Measurements from ENCODE around the gene FBXW12. TPM values are rescaled to one million over a fixed set of nuclear protein-coding genes. Genes with fewer than 3 reads are reported as not detected.

Gene FBXW12
- total RNA-seq, 1 experiment from 2014 or later: 2.0 TPM

GRCh38 chr3:48399387-48400172 lies 27.6 kb downstream of the FBXW12 start (continued):
- TF ChIP-seq ATF3 (CRISPR knock-in tag; conservative IDR thresholded peaks at IDR 0.05): no peak

GRCh38 chr3:48400824-48401433 lies 28.9 kb downstream of the FBXW12 start:
- ATAC-seq (peak; percentile 63), DNase-seq (ENCODE audit: low spot score) (peak; percentile 50)
- H3K4me3 Mint-ChIP-seq: no peak overlapping the region
- peaks cover 33% of the 10 kb centered on the region for H3K36me3 Mint-ChIP-seq
- H3K27ac Mint-ChIP-seq: peak overlapping the region; percentile 88
- CTCF ChIA-PET: interaction anchor here (0.7 to 7.8 kb wide), 54 partner anchors 8 to 261 kb away, joined by 3 to 378 read pairs (median 5); partner anchors contain the start of genes ATRIP, CCDC51, CDC25A and CELSR3
- H3K27me3 Mint-ChIP-seq (ENCODE audit: low read depth): peaks cover 2% of the 10 kb centered on the region
- 0 out of 2 replicates have a peak, but pooled peaks cover 3% of the 10 kb centered on the region for H3K9me3 Mint-ChIP-seq
- POLR2A ChIA-PET: interaction anchor here (0.7 to 1.5 kb wide), 7 partner anchors 28 to 648 kb away, joined by 3 to 8 read pairs (median 4); no protein-coding TSS in a partner anchor
- H3K4me1 Mint-ChIP-seq: peaks cover 11% of the 10 kb centered on the region
- TF ChIP-seq NFATC4 (CRISPR knock-in tag; IDR thresholded peaks at IDR 0.05) (no peak), SP1 (CRISPR knock-in tag; conservative IDR thresholded peaks at IDR 0.05) (0 out of 2 replicates have a peak, but pooled peaks have one; percentile 21), ERG (CRISPR knock-in tag; IDR thresholded peaks at IDR 0.05) (no peak), MLX (CRISPR knock-in tag; IDR thresholded peaks at IDR 0.05) (no peak), TCF7 (CRISPR knock-in tag; IDR thresholded peaks at IDR 0.05; ENCODE audit: low read depth) (no peak), GTF2I (CRISPR knock-in tag; conservative IDR thresholded peaks at IDR 0.05) (peak; percentile 86), E2F4 (CRISPR knock-in tag; IDR thresholded peaks at IDR 0.05; ENCODE audit: borderline replicate concordance, low read depth) (no peak), MXD4 (CRISPR knock-in tag; IDR thresholded peaks at IDR 0.05; ENCODE audit: borderline replicate concordance) (no peak), ZBTB43 (CRISPR knock-in tag; IDR thresholded peaks at IDR 0.05) (no peak), USF1 (CRISPR knock-in tag; IDR thresholded peaks at IDR 0.05) (no peak), CTCF (IDR thresholded peaks at IDR 0.05) (peak; percentile 68), ZNF317 (CRISPR knock-in tag; IDR thresholded peaks at IDR 0.05; ENCODE audit: borderline replicate concordance, low read depth) (no peak), PRDM15 (CRISPR knock-in tag; IDR thresholded peaks at IDR 0.05) (no peak), JAZF1 (CRISPR knock-in tag; IDR thresholded peaks at IDR 0.05) (no peak), USF2 (CRISPR knock-in tag; IDR thresholded peaks at IDR 0.05) (no peak), ZNF281 (CRISPR knock-in tag; IDR thresholded peaks at IDR 0.05) (no peak)
